Hematopoietic multipotent progenitor cell (in vitro differentiated cells): ENCODE data around the gene DDX39B. TPM values are rescaled to one million over a fixed set of nuclear protein-coding genes. Genes with fewer than 3 reads are reported as not detected.
A peak's percentile ranks its signal among the peaks of the same experiment; 100 is the strongest.

ENCODE experiments used
- DNase-seq, 3 donors: peaks; one replicate each; pipeline ENCODE4 v3.0.0-alpha.2; 2011 to 2015; ENCODE audit warnings: low read depth in 2 of 3, low spot score in 2 of 3
- total RNA-seq: library from RNA; depleted of rRNA; stranded (reverse); fragments of >200 nt; gene quantifications from one replicate; pipeline ENCODE4 v1.2.3, GENCODE V29; 2012

DDX39B gene
- total RNA-seq, 1 donor, result 571 TPM

DNA sequence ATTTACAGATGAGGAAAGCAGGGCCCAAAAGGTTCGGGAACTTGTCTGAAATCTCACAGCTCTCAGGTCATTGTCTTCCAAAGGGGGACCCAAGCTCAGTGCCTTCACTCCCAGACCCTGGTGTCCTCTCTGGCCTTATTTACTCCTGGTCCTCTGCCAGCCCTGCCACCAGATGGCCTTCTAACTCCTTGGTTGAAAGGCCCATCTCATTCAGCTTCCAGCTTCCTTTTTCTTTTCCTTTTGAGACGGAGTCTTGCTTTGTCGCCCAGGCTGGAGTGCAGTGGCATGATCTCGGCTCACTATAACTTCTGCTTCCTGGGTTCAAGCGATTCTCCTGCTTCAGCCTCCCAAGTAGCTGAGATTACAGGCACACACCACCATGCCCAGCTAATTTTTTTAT is 9.6 kb upstream of the DDX39B start:
- DNase-seq, result peak in 2 of 3 donors; percentile 81 to 90

DNA sequence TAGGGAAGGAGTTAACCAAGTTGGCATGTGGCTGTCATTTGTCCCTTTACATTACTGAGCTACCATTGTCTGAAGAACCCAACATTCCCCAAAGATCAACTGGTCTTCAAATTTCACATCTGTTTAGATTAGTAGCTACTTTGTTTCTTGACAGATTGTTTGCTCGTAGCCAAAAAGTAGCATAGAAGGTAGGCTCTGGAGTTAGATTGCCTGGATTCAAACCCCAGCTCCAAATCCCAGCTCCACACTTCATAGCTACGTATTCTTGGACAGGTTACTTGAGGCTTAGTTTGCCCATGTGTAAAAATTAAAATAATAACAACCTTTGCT is 6.7 kb upstream of the DDX39B start:
- no peak for DNase-seq

DNA sequence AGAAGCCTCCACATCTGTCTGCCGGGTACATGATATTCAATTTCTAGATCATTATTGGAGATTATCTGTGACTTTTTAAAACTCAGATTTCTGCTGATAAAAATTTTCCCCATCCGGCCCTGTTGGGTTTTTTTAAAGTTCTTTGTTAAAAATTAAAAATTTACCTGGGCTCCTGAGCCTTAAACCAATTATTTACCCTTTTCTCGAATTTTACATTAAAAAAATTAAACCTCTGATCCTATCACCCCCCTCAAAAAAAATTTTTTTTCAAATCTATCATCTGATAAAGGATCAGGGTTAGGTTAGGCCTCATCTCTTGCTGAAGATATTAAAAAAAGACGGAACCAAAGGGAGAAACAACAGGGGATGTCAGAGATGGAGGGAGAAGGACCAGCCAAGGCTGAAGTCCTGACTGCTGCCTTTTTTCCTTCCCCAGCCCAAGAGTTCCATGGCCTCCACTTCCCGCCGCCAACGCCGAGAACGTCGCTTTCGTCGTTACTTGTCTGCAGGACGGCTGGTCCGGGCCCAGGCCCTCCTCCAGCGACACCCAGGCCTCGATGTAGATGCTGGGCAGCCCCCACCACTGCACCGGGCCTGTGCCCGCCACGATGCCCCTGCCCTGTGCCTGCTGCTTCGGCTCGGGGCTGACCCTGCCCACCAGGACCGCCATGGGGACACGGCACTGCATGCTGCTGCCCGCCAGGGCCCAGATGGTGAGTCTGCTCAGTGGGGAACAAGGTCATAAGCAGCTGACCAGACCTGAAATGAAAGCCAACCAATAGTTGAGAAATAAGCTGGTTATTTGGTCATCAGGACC is 6.1 kb upstream of the DDX39B start:
- DNase-seq, result no peak

DNA sequence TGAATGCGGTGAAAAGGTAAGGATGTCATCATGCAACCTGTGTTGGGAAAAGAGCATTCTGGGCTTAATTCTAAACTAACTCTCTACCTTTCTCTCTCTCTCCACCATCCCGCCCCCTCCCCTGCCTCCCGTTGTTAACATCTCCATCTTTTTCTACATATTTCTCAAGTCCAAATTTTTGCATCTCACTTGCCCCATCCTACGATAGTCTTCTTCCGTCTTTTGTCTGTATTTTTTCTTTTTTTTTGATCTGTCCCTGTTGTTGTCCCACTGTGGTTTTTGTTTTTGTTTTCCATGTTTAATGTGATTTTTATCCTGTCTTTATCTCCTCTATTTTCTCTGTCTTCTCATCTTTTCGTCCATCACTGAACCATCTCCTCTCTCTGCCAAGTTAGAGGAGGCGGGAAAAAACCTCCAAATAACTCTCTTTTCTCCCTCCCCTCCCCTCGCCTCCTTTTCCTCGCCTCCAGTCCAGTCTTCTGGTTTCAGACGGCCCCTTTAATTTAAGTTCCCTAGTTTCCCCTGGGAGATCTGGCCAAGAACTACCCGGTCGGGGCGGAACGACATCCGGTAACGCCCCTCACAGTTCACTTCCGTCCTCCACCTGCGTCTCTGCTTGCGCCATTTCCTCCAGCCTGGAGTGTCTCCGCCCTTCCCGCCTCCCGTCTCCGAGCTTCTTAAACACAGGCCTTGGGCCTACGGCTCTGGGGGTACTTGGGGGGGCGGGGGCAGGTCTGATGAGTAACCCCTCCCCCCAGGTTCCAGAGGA is 5.3 kb upstream of the DDX39B start, which contains the start of gene NFKBIL1:
TSS of gene NFKBIL1 (plus strand) at position 651 of the 769 bp plus-strand sequence. CDS start at position 738, 87 bp downstream.
- DNase-seq, result peak; percentile 78 to 95 (median 93)

DNA sequence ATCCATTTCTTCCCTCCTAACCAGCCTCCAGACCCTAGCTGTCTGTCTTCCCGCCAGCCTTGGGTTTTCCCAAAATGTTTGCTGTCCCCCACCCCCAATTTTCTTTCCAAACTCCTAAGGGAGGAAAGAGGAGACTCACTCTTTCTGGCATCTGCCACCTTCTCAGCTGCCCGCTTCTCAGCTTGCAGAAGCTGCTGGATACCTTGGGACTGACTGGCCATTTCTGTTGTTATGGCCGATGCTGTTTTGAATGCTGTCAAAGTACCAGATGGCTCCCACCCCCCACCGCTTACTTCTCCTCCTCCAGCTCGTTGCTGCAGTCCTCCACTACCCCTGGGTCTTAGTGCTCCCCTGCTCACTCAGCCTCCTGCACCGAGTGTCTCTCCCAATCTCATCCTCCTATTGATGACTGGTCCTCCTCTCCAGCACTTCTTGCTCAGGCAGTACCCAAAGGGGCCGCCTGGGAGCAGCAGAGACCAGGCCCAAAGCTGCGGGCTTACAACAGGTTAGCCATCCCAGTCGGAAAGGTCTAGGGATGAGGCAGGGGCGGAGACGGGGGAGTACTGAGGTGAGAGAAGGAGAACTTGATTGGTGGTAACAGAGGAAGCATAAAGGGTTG is 4.6 kb upstream of the DDX39B start, which contains the start of gene ATP6V1G2:
TSS of gene ATP6V1G2 (minus strand) at position 270 of the 619 bp plus-strand sequence. CDS start at position 221, 49 bp downstream.
- peak; percentile 57 to 87 (median 85) for DNase-seq

DNA sequence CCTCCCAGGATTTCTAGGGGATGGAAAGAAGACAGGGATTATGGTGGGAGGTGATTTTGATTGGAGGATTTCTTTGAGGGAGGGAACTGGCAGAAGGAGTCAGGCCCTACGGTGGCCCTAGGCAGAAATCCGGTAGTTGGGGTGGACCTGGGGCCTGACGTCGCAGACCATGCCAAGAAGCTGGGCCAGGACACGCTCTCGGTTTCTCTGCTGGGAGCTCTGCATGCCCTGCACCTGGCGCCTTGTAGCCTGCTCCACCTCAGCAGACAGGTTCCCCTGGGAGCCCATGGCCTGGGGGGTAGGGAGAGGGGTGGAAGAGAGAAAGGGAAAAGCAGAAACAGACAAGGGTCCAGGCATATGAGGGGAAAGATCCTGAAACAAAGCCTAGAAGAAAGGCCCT is 3.5 kb upstream of the DDX39B start:
- no peak for DNase-seq

DNA sequence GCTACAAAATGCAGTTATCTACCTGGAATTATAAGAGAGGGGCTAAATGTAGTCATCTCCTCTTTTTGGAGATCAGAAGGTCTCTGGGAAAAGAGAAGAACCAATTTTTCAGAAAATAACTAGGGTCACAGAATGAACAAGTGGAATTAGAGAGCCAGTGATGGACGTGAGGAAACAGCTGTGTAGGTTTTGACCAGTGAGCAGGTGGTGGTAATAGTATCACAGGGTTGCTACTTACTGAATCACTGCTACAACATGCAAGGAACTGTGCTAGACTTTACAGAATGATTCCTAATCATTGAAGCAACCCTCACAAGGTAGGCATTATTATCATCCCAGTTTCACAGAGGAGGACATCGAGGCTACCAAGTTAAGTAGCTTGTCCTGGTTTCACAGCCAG is 2.9 kb upstream of the DDX39B start:
- no peak for DNase-seq

DNA sequence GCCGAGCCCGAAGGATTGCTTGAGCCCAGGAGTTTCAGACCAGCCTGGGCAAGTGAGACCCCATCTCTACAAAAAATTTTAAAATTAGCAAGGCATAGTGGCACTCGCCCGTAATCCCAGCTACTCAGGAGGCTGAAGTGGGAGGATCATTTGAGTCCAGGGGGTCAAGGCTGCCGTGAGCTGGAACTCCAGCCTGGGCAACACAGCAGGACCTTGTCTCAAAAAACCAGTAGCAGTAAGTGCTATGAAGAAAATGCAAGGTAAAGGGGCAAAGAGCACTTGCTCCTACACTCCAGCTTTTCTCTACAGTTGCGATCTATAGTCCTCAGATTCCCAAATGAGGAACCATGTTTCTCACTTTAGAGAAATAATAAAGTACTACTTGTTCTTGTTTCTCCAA is 1.8 kb upstream of the DDX39B start:
- DNase-seq, result no peak

DNA sequence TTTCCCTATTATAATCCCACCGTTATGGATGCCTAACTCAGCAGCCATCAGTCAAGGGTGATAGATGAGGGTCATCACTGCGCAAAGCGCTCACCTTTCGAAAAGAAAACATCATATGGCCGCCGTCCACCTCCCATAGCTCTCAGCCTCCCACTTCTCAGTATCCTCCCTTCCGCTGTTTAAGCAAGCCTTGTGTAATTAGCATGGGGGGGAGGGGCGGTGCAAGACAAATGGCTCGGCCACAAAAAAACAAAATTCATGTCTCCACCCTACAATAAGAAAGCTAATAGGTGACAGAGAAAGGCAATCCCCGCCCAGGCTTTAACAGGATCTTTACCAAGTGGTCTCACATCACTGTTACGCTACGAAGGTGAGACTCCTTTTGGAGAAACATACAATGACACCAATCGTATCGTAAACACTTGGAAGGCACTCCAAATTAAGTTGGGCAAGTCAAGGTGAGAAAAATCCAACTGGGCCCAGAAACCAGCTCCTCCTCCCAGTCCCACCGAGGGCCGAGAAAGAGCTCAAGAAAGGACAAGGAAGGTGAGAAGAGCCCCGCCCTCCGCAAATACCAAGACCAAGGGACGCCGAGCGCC is 645 bp downstream of the DDX39B start:
- DNase-seq, result peak in 2 of 3 donors; percentile 56 to 73

DNA sequence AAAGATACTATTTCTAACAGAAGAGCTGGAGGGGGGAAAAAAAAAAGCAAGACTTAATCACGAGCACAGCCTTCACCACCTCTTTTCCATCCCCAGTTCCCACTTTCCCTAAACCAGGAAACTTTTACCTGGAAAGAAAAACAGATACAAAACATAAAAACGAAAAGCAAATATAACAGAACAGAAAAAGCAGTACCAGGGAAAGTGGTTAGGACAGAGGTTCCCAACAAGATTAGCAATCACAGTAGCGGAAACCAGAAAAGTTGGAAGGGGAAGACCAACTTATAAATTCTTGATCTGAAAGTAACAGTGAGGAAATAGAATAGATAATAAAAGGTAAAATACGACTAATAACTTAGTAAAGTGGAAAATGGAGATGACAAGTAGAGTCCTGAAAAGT is 1.2 kb downstream of the DDX39B start:
- DNase-seq, result no peak

DNA sequence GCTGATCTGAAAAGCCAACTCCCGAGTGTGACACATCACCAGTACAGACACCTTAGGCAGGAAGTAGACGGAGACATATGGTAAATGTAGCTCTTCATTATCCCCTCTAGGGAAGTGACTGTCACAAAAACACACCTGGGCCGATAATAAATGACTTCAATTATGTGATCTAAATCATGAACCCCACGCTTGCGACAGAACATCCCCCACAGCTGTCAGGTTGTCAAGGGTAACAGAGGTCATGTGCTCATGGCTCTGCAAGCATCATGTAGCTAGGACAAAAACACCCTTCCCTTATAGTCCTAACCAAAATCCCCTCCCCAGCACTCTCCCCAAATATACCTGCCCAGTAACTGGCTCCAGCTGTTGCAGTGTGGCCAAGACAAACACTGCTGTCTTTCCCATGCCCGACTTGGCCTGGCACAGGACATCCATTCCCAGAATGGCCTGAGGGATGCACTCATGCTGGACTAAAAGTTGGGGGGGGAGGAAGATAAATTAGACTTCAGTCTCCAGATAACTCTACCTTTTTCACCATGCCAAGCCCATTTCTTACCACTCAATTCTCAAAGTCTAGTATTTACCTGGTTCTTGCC is 2.9 kb downstream of the DDX39B start:
- DNase-seq, result no peak

DNA sequence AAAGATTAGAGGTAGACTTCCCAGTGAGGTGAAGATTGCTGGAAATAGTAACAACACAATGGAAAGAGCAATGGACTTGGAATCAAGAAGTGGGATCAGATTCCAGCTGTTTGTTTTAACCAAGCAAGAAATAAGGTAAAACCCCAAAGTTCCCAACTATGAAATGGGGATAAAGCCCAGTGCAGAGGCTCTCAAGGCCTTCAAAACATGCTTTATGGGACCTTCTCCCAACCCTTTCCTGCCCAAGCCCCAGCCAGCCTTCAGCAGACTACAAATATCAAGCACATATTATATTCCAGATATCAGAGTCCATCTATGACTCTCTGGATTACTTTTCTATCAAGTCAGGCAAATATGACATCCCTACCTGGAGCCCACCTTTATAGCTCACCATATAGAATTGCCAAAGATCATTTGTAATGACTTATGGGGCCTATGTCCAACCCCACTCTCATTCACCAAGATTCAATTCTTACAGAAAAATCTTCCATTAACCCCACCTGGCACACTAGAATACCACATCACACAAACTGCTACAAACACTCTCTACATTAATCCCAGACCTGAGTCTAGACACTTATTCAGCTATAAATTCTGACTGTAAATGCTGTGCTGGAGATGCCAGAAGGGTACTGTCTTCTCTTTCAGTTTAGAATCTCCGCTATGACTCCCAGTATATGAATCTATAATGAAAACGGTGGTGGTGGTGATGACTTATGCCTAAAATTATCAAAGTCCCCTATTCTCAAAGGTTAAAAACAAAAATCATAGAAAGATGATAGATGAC is 6.1 kb downstream of the DDX39B start:
- no peak for DNase-seq

DNA sequence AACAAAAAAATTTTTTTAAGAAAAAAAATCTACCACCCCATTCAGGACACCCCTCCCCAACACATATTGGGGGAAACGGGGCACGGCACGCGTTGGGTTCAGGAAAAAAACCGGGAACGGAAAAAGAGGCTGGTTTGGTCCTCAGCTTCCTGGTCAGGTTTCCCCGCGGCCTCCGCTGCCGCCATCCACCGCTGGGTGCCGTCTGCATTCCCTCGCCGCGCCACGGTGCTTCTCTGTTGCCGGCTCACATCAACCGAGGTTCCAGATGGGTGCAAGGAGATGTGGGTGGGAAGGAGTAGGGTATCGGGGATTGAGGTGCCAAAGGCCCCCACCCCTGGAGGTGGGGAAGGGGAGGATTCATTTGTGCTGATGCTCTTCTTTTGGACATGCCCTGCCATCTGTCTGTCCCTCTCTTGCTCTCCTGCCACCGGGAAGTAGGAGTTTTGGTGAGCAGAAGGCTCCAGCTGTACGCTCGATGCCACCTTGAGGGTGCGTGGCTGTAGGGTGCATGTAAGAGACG is 7.2 kb downstream of the DDX39B start:
- DNase-seq, result no peak

DNA sequence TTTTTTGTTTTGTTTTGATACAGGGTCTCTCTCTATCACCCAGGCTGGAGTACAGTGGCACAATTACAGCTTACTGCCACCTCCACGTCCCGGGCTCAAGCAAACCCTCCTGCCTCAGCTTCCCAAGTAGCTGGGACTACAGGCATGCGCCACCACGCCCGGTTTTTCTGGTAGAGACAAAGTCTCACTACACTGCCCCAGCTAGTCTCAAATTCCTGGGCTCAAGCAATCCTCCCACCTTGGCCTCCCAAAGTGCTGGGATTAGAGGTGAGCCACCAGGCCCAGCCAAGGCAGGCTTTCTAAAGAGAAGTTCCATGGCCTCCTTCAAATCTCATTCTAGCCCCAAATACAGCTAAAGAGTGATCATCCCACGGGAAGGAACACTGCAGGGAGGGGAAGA is 7.8 kb downstream of the DDX39B start:
- DNase-seq, result no peak

DNA sequence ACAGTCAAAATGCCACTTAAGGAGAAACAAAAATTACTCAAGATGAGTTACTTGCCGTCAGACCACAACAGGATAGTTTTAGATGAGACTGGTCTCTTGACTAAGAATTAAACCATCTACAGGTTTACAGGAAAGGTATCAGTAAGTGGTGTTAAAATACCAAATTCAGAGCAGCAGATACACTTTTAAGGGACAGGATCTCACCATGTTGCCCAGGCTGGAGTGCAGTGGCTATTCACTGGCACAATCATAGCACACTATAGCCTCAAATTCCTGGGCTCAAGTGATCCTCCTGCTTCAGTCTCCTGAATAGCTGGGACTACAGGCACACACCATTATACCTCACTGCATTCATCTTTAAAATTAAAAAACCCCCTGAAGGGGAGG is 8.4 kb downstream of the DDX39B start:
- no peak for DNase-seq

DNA sequence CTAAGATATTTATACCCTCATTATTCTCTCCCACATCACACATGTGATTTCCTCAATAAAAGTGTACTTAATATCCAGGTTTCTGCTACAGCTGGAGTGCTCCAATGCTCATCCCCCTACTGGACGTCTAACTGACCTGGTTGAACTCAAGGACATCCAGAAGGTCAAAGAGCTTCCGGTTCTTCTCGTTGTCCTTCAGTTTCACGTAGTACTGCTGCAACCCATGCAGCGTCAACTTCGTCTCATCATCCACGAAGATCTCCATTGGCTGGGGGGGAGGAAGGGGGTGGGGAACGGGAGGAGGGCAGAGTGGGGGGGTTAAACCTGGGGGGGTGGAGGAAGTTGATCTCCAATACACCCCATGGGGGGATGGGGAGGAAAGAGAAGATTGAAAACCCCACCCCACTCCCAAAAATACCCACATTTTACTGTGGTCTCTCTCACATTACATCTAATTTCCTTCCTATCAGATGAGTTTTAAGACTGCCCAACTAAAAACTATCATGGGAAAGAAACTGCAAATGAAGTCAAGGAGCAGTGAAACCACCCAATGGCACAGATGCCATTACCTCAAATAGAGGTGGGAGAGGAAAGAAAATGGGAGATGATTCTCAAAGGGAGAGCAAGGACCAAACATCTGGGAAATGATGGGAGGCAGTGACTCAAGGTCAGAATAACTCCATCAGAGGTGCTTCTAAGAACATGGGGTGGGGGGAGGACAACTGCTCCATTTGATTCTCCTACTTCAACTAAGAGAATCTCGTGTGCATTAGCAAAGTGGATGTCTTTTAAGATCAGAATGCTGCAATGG is 9.0 kb downstream of the DDX39B start:
- DNase-seq, result no peak

DNA sequence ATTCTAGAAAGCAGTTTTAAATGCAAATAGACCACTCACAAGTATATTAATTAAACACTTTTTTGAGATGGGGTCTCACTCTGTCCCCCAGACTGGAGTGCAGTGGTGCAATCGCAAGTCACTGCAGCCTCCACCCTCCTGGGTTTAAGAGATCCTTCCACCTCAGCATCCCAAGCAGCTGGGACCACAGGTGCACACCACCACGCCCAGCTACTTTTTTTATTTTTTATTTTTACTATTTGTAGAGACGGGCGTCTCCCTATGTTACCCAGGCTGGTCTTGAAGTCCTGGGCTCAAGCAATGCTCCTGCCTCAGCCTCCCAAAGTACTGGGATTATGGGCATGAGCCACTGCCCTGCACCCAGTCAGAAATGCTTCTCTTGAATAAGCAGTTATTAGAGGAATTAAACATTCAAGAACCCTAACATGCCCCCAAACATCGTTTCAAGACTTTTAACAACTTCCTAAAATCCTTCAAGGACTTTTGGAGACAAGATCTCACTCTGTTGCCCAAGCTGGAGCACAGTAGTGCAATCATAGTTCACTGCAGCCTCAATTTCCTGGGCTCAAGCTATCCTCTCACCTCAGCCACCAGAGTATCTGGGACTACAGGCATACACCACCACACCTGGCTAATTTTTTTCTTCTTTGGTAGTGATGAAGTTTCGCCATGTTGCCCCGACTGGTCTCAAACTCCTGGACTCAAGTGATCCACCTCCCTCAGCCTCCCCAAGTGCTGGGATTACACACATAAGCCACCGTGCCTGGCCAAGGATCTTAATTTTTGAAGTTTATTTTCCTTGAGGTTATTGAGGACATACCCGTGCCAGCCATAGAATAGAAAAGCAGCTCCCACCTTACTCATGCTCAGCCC is 9.8 kb downstream of the DDX39B start:
- DNase-seq, result no peak

DNA sequence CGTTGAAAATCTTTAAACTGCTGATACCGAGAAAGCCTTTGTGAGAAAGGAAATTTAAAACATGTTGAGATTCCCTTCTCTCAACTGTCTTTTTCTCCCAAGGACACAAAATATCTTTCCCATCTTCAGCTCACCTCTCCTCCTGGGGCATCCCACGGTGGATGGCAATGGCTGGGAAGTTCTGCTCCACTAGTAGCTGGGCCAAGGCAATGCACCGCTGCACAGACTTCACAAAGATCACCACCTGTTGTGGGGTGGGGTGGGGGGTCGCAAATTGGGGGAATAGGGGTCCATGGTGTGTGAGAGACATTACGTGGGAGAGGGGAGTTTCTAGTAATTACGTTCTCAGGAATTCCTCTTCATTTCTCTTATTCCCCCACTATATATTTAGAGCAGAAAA is 10.6 kb downstream of the DDX39B start:
- DNase-seq, result no peak
